ENCODE results near the gene LAMA3. TPM values are rescaled to one million over a fixed set of nuclear protein-coding genes. Genes with fewer than 3 reads are reported as not detected.

The LAMA3 gene
- polyA plus RNA-seq, 1 donor from 2014 or later: 3.4 TPM

GRCh38 chr18:23994361-23994902 lies 305.2 kb downstream of the LAMA3 start:
- Histone ChIP-seq H4K20me1 (ENCODE audit: insufficient read depth) (no peaks in the 10 kb centered on the region), H3K27me3 (ENCODE audit: insufficient read depth, low read depth, low read length) (no peaks in the 10 kb centered on the region), H3K4me2 (ENCODE audit: low read length) (no peak overlapping the region), H3K9me3 (ENCODE audit: low read length) (no peaks in the 10 kb centered on the region), H3K79me2 (replicated peaks; ENCODE audit: insufficient read depth, low read length) (no peaks in the 10 kb centered on the region), H3K4me3 (ENCODE audit: low read length) (no peak overlapping the region), H3K36me3 (ENCODE audit: insufficient read depth, low read length) (no peaks in the 10 kb centered on the region), H3K27ac (ENCODE audit: low read length) (no peak overlapping the region), H3K9ac (ENCODE audit: low read length) (no peak overlapping the region), H2AFZ (ENCODE audit: low read depth, low read length) (no peak overlapping the region), H3F3A (ENCODE audit: insufficient read depth, low read length, poor library complexity, severe bottlenecking) (no peaks in the 10 kb centered on the region), H3K9me2 (ENCODE audit: insufficient read depth, low read length) (no peaks in the 10 kb centered on the region)
- TF ChIP-seq RAD21 (conservative IDR thresholded peaks at IDR 0.05) (no peak), SMC3 (conservative IDR thresholded peaks at IDR 0.05; ENCODE audit: poor library complexity) (no peak), EP300 (conservative IDR thresholded peaks at IDR 0.05; ENCODE audit: poor library complexity, severe bottlenecking) (no peak), TAF1 (IDR thresholded peaks at IDR 0.05; ENCODE audit: low read depth) (no peak), POLR2AphosphoS5 (IDR thresholded peaks at IDR 0.05) (no peak), EZH2 (IDR thresholded peaks at IDR 0.05; ENCODE audit: borderline replicate concordance, insufficient read depth, low read length, poor library complexity, severe bottlenecking) (no peak), REST (IDR thresholded peaks at IDR 0.05; ENCODE audit: borderline replicate concordance) (no peak), MXI1 (conservative IDR thresholded peaks at IDR 0.05; ENCODE audit: poor library complexity, severe bottlenecking) (no peak), CTCF (IDR thresholded peaks at IDR 0.05; ENCODE audit: poor library complexity, severe bottlenecking) (no peak)

GRCh38 chr18:23995180-23995579 lies 305.9 kb downstream of the LAMA3 start:
- Histone ChIP-seq H3K4me2 (ENCODE audit: low read length) (no peak overlapping the region), H3K36me3 (ENCODE audit: insufficient read depth, low read length) (no peaks in the 10 kb centered on the region), H3K4me3 (ENCODE audit: low read length) (no peak overlapping the region), H3K79me2 (replicated peaks; ENCODE audit: insufficient read depth, low read length) (no peaks in the 10 kb centered on the region), H4K20me1 (ENCODE audit: insufficient read depth) (no peaks in the 10 kb centered on the region), H3K27me3 (ENCODE audit: insufficient read depth, low read depth, low read length) (no peaks in the 10 kb centered on the region), H3K9me3 (ENCODE audit: low read length) (no peaks in the 10 kb centered on the region), H3K9me2 (ENCODE audit: insufficient read depth, low read length) (no peaks in the 10 kb centered on the region), H3F3A (ENCODE audit: insufficient read depth, low read length, poor library complexity, severe bottlenecking) (no peaks in the 10 kb centered on the region), H3K9ac (ENCODE audit: low read length) (no peak overlapping the region), H3K27ac (ENCODE audit: low read length) (no peak overlapping the region), H2AFZ (ENCODE audit: low read depth, low read length) (no peak overlapping the region)
- TF ChIP-seq CTCF (IDR thresholded peaks at IDR 0.05; ENCODE audit: poor library complexity, severe bottlenecking) (no peak), TAF1 (IDR thresholded peaks at IDR 0.05; ENCODE audit: low read depth) (no peak), SMC3 (conservative IDR thresholded peaks at IDR 0.05; ENCODE audit: poor library complexity) (no peak), POLR2AphosphoS5 (IDR thresholded peaks at IDR 0.05) (no peak), MXI1 (conservative IDR thresholded peaks at IDR 0.05; ENCODE audit: poor library complexity, severe bottlenecking) (no peak), EZH2 (IDR thresholded peaks at IDR 0.05; ENCODE audit: borderline replicate concordance, insufficient read depth, low read length, poor library complexity, severe bottlenecking) (no peak), RAD21 (conservative IDR thresholded peaks at IDR 0.05) (no peak), EP300 (conservative IDR thresholded peaks at IDR 0.05; ENCODE audit: poor library complexity, severe bottlenecking) (no peak), REST (IDR thresholded peaks at IDR 0.05; ENCODE audit: borderline replicate concordance) (no peak)
